ENCODE data around the gene TAS2R14.
A peak's percentile ranks its signal among the peaks of the same experiment; 100 is the strongest.

Gene TAS2R14

DNA sequence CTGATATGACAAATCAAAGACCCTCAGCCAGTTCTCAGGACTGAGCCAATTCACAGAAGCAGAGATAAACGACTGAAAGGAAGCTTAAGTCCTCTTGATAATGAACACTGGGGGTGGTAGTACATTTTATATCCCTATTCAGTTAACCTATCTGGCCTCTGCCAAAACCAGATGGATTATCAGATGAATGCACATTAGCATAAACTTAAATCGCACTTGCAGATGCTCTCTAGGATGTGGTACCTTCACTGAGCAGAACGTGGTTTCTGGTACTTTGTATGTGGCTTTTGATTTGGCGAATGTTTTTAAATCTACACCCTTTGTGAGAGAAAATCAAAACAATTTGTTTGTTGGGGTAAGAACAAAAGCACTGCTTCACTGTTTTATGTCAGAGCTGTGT lies 21.1 kb upstream of the TAS2R14 start:
- CTCF ChIA-PET: interaction anchor here (0.9 kb wide), 1 partner anchor 240 kb away, joined by 3 read pairs; no protein-coding TSS in a partner anchor
- H3K36me3 ChIP-seq (ENCODE audit: control insufficient read depth in 2 of 2, insufficient read depth in 1 of 2, low read length in 2 of 2): no peaks in the 10 kb centered on the region
- H3K4me3 ChIP-seq (ENCODE audit: low read depth, low read length): no peak overlapping the region
- TF ChIP-seq ZSCAN16 (tag by site-specific recombination; IDR thresholded peaks at IDR 0.05) (no peak), ZNF747 (tag by site-specific recombination; IDR thresholded peaks at IDR 0.05) (no peak)
- no peaks in the 10 kb centered on the region for H3K9me3 ChIP-seq (ENCODE audit: control insufficient read depth, insufficient read depth, low read depth, low read length)
- POLR2A ChIA-PET: no interaction called here
- no peaks in the 10 kb centered on the region for H3K4me1 ChIP-seq (ENCODE audit: control insufficient read depth, insufficient read depth, low read length)
- H3K27ac ChIP-seq (ENCODE audit: extremely low read depth, low read depth, low read length): no peak overlapping the region

DNA sequence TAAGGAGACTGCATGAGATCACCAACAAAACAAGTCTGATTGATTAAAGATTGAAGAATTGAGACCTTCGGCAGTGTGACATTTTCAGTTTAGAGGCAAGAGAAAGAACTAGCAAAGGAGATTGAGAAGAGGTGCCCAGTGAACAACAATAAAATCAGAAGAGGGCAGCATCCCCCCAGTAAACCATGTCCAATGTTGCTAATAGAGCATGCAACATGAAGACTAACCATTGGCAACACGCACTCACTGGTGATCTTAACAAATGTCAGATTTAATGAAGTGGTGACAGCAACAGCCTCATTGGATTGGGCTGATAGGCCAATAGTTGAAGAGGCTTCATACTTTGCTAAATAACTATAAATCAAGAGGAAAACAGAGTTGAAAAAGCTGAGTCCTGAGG lies 20.7 kb upstream of the TAS2R14 start:
- no peak overlapping the region for H3K4me3 ChIP-seq (ENCODE audit: low read depth, low read length)
- no peaks in the 10 kb centered on the region for H3K9me3 ChIP-seq (ENCODE audit: control insufficient read depth, insufficient read depth, low read depth, low read length)
- H3K27ac ChIP-seq (ENCODE audit: extremely low read depth, low read depth, low read length): no peak overlapping the region
- no peaks in the 10 kb centered on the region for H3K4me1 ChIP-seq (ENCODE audit: control insufficient read depth, insufficient read depth, low read length)
- POLR2A ChIA-PET: no interaction called here
- H3K36me3 ChIP-seq (ENCODE audit: control insufficient read depth in 2 of 2, insufficient read depth in 1 of 2, low read length in 2 of 2): no peaks in the 10 kb centered on the region
- no peak for TF ChIP-seq ZNF2 (tag by site-specific recombination; IDR thresholded peaks at IDR 0.05)
- TF ChIP-seq, protein P1, sequence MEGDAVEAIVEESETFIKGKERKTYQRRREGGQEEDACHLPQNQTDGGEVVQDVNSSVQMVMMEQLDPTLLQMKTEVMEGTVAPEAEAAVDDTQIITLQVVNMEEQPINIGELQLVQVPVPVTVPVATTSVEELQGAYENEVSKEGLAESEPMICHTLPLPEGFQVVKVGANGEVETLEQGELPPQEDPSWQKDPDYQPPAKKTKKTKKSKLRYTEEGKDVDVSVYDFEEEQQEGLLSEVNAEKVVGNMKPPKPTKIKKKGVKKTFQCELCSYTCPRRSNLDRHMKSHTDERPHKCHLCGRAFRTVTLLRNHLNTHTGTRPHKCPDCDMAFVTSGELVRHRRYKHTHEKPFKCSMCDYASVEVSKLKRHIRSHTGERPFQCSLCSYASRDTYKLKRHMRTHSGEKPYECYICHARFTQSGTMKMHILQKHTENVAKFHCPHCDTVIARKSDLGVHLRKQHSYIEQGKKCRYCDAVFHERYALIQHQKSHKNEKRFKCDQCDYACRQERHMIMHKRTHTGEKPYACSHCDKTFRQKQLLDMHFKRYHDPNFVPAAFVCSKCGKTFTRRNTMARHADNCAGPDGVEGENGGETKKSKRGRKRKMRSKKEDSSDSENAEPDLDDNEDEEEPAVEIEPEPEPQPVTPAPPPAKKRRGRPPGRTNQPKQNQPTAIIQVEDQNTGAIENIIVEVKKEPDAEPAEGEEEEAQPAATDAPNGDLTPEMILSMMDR (tag by site-specific recombination; IDR thresholded peaks at IDR 0.05): 0 out of 2 replicates have a peak, but pooled peaks have one; percentile 10
- CTCF ChIA-PET: interaction anchor here (0.9 kb wide), 1 partner anchor 240 kb away, joined by 3 read pairs; no protein-coding TSS in a partner anchor

DNA sequence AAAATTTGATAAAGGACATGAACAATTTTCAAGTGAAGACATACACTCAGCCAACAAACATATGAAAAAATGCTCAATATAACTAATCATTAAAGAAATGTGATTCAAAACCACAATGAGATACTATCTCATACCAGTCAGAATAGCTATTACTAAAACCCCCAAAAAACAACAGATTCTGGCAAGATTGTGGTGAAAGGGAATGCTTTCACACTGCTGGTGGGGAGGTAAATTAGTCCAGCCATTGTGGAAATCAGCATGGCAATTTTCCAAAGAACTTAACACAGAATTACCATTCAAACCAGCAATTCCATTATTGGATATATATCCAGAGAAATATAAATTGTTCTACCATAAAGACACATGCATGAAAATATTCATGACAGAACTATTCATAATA lies 18.7 kb upstream of the TAS2R14 start:
- H3K4me3 ChIP-seq (ENCODE audit: low read depth, low read length): no peak overlapping the region
- no peaks in the 10 kb centered on the region for H3K9me3 ChIP-seq (ENCODE audit: control insufficient read depth, insufficient read depth, low read depth, low read length)
- ChIA-PET POLR2A (no interaction called here), CTCF (no interaction called here)
- no peak for TF ChIP-seq ZNF214 (tag by site-specific recombination; IDR thresholded peaks at IDR 0.05; ENCODE audit: borderline replicate concordance)
- no peak for TF ChIP-seq MYNN (tag by site-specific recombination; IDR thresholded peaks at IDR 0.05; ENCODE audit: borderline replicate concordance)
- no peak for TF ChIP-seq ZNF837 (tag by site-specific recombination; IDR thresholded peaks at IDR 0.05)
- TF ChIP-seq, protein P2, sequence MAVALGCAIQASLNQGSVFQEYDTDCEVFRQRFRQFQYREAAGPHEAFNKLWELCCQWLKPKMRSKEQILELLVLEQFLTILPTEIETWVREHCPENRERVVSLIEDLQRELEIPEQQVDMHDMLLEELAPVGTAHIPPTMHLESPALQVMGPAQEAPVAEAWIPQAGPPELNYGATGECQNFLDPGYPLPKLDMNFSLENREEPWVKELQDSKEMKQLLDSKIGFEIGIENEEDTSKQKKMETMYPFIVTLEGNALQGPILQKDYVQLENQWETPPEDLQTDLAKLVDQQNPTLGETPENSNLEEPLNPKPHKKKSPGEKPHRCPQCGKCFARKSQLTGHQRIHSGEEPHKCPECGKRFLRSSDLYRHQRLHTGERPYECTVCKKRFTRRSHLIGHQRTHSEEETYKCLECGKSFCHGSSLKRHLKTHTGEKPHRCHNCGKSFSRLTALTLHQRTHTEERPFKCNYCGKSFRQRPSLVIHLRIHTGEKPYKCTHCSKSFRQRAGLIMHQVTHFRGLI (tag by site-specific recombination; IDR thresholded peaks at IDR 0.05): no peak
- no peaks in the 10 kb centered on the region; a peak in 1 of 3 replicates for H3K36me3 ChIP-seq (ENCODE audit: control insufficient read depth in 2 of 2, insufficient read depth in 1 of 2, low read length in 2 of 2)
- no peak overlapping the region for H3K27ac ChIP-seq (ENCODE audit: extremely low read depth, low read depth, low read length)
- H3K4me1 ChIP-seq (ENCODE audit: control insufficient read depth, insufficient read depth, low read length): no peaks in the 10 kb centered on the region

DNA sequence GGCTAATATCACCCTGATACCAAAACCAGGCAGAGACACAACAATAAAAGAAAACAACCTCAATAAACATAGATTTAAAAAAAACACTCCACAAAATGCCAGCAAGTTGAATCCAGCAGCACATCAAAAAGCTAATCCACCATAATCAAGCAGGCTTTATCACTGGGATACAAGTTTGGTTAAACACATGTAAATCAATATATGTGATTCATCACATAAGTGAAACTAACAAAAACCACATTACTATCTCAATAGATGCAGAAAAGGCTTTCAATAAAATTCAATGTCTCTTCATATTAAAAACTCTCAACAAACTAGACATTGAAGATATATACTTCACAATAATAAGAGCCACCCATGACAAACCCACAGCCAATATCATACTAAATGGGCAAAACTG lies 17.0 kb upstream of the TAS2R14 start:
- H3K4me3 ChIP-seq (ENCODE audit: low read depth, low read length): no peak overlapping the region
- CTCF ChIA-PET: no interaction called here
- H3K36me3 ChIP-seq (ENCODE audit: control insufficient read depth in 2 of 2, insufficient read depth in 1 of 2, low read length in 2 of 2): no peaks in the 10 kb centered on the region; a peak in 1 of 3 replicates
- TF ChIP-seq, protein P1 (tag by site-specific recombination; IDR thresholded peaks at IDR 0.05): no peak
- TF ChIP-seq ZNF555 (tag by site-specific recombination; conservative IDR thresholded peaks at IDR 0.05) (no peak), ZNF510 (tag by site-specific recombination; IDR thresholded peaks at IDR 0.05; ENCODE audit: insufficient replicate concordance) (no peak), ZEB2 (tag by site-specific recombination; IDR thresholded peaks at IDR 0.05) (no peak), BCL11A (tag by site-specific recombination; IDR thresholded peaks at IDR 0.05; ENCODE audit: low read depth) (no peak), ZNF133 (tag by site-specific recombination; IDR thresholded peaks at IDR 0.05) (no peak), ZNF2 (tag by site-specific recombination; IDR thresholded peaks at IDR 0.05) (no peak), ZNF169 (tag by site-specific recombination; IDR thresholded peaks at IDR 0.05) (no peak), ZNF747 (tag by site-specific recombination; IDR thresholded peaks at IDR 0.05) (no peak)
- TF ChIP-seq, protein P3, sequence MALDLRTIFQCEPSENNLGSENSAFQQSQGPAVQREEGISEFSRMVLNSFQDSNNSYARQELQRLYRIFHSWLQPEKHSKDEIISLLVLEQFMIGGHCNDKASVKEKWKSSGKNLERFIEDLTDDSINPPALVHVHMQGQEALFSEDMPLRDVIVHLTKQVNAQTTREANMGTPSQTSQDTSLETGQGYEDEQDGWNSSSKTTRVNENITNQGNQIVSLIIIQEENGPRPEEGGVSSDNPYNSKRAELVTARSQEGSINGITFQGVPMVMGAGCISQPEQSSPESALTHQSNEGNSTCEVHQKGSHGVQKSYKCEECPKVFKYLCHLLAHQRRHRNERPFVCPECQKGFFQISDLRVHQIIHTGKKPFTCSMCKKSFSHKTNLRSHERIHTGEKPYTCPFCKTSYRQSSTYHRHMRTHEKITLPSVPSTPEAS (tag by site-specific recombination; IDR thresholded peaks at IDR 0.05): no peak
- TF ChIP-seq, protein P4, sequence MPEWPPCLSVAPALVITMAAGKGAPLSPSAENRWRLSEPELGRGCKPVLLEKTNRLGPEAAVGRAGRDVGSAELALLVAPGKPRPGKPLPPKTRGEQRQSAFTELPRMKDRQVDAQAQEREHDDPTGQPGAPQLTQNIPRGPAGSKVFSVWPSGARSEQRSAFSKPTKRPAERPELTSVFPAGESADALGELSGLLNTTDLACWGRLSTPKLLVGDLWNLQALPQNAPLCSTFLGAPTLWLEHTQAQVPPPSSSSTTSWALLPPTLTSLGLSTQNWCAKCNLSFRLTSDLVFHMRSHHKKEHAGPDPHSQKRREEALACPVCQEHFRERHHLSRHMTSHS (tag by site-specific recombination; IDR thresholded peaks at IDR 0.05): no peak
- TF ChIP-seq, protein P5, sequence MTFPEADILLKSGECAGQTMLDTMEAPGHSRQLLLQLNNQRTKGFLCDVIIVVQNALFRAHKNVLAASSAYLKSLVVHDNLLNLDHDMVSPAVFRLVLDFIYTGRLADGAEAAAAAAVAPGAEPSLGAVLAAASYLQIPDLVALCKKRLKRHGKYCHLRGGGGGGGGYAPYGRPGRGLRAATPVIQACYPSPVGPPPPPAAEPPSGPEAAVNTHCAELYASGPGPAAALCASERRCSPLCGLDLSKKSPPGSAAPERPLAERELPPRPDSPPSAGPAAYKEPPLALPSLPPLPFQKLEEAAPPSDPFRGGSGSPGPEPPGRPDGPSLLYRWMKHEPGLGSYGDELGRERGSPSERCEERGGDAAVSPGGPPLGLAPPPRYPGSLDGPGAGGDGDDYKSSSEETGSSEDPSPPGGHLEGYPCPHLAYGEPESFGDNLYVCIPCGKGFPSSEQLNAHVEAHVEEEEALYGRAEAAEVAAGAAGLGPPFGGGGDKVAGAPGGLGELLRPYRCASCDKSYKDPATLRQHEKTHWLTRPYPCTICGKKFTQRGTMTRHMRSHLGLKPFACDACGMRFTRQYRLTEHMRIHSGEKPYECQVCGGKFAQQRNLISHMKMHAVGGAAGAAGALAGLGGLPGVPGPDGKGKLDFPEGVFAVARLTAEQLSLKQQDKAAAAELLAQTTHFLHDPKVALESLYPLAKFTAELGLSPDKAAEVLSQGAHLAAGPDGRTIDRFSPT (tag by site-specific recombination; IDR thresholded peaks at IDR 0.05): no peak
- H3K9me3 ChIP-seq (ENCODE audit: control insufficient read depth, insufficient read depth, low read depth, low read length): no peaks in the 10 kb centered on the region
- H3K27ac ChIP-seq (ENCODE audit: extremely low read depth, low read depth, low read length): no peak overlapping the region
- no peaks in the 10 kb centered on the region for H3K4me1 ChIP-seq (ENCODE audit: control insufficient read depth, insufficient read depth, low read length)
- POLR2A ChIA-PET: no interaction called here
